HCT116 (cell line): ENCODE measurements around the gene ACE. TPM values are rescaled to one million over a fixed set of nuclear protein-coding genes. Genes with fewer than 3 reads are reported as not detected.

Experiments
- ATAC-seq: fragments of 200-7000 bp; cut with Tn5 transposase; 2 replicates; pipeline ENCODE4 v1.9.1; 2020; ENCODE audit warnings: mild to moderate bottlenecking, moderate library complexity
- BruUV-seq: library from RNA; stranded (reverse); fragments of 400-500 nt; replicated peaks from 2 replicates; lab custom pipeline; 2021; lab: Mats Ljungman, UMichigan
- CTCF ChIA-PET: fragments of 300-600 bp; sonication (Branson Sonifier 250); formaldehyde crosslinking; loops from one replicate; lab custom pipeline; 2021; ENCODE audit warnings: antibody characterized with exemption; lab: Charles Lee
- POLR2A ChIA-PET: fragments of 300-600, 350-600 bp; sonication (Branson Sonifier 250); formaldehyde crosslinking; loops from one replicate; lab custom pipeline; 2021; ENCODE audit warnings: antibody characterized with exemption; lab: Charles Lee
- RAD21 ChIA-PET, 2 experiments: fragments of 300-600 bp; sonication (Branson Sonifier 250); formaldehyde crosslinking; loops; one replicate each; lab custom pipeline; 2023; ENCODE audit warnings: low total read pairs in 2 of 2; ENCODE audit not compliant: uncharacterized antibody in 2 of 2, unreplicated experiment in 2 of 2, low non-redundant PET in 1 of 2; lab: Charles Lee
- DNase-seq: peaks from one replicate; pipeline ENCODE4 v3.0.0-alpha.2; 2010; ENCODE audit warnings: low read depth, low spot score
- H2AFZ ChIP-seq: fragments of 200-600 bp; shearing (Covaris generic), sonication (generic); 2 replicates; pipeline ENCODE4 v1.6.1; 2017; ENCODE audit warnings: low read depth, mixed run types, mixed read lengths, antibody characterized with exemption, low read length; ENCODE audit not compliant: poor library complexity, severe bottlenecking
- H3K27ac ChIP-seq: 2 replicates; pipeline ENCODE4 v1.5.1; 2012; ENCODE audit warnings: low read depth, low read length
- H3K27me3 ChIP-seq: fragments of 200-600 bp; sonication (generic); 2 replicates; pipeline ENCODE4 v1.6.1; 2016; ENCODE audit warnings: mixed run types, low read length, mixed read lengths; ENCODE audit not compliant: insufficient read depth
- H3K36me3 ChIP-seq, 2 experiments: fragments of 200-500 bp in 1 of 2; fragments of 200-600 bp in 1 of 2; sonication (Bioruptor generic) in 1 of 2; sonication (generic) in 1 of 2; 2 replicates each; pipeline versions ENCODE4 v1.5.1 to v1.6.1; 2014 to 2016; ENCODE audit warnings: low read length in 2 of 2, inconsistent platforms in 1 of 2, mixed read lengths in 1 of 2, mixed run types in 1 of 2; ENCODE audit not compliant: insufficient read depth in 2 of 2, control insufficient read depth in 1 of 2
- H3K4me1 ChIP-seq, 2 experiments: fragments of 200-600 bp in 1 of 2; sonication (generic) in 1 of 2; 2 replicates each; pipeline versions ENCODE4 v1.5.1 to v1.6.1; 2012 to 2017; ENCODE audit warnings: low read length in 2 of 2, inconsistent platforms in 1 of 2, mild to moderate bottlenecking in 1 of 2, mixed read lengths in 1 of 2, mixed run types in 1 of 2, moderate library complexity in 1 of 2; ENCODE audit not compliant: insufficient read depth in 2 of 2, control insufficient read depth in 1 of 2
- H3K4me2 ChIP-seq: fragments of 200-600 bp; sonication (generic); 2 replicates; pipeline ENCODE4 v1.6.1; 2017; ENCODE audit warnings: mixed run types, low read length, mixed read lengths
- H3K4me3 ChIP-seq, 2 experiments: fragments of 200-600 bp in 1 of 2; sonication (generic) in 1 of 2; replicated peaks in 1 of 2; 2 replicates each; pipeline ENCODE4 v1.5.1; 2011 to 2016; ENCODE audit warnings: low read length in 2 of 2, control low read depth in 1 of 2, low read depth in 1 of 2, mild to moderate bottlenecking in 1 of 2, mixed read lengths in 1 of 2, mixed run types in 1 of 2
- H3K79me2 ChIP-seq: fragments of 200-600 bp; sonication (generic); 2 replicates; pipeline ENCODE4 v1.6.1; 2017; ENCODE audit warnings: mild to moderate bottlenecking, mixed run types, low read length, moderate library complexity, mixed read lengths; ENCODE audit not compliant: insufficient read depth
- H3K9ac ChIP-seq: fragments of 200-600 bp; sonication (generic); 2 replicates; pipeline ENCODE4 v1.6.1; 2016; ENCODE audit warnings: low read length, mixed read lengths
- H3K9me2 ChIP-seq: fragments of 200-600 bp; sonication (generic), shearing (Covaris generic); 2 replicates; pipeline ENCODE4 v1.6.1; 2017; ENCODE audit warnings: mixed run types, mild to moderate bottlenecking, moderate library complexity; ENCODE audit not compliant: insufficient read depth
- H3K9me3 ChIP-seq, 2 experiments: fragments of 200-500 bp in 1 of 2; fragments of 200-600 bp in 1 of 2; sonication (Bioruptor generic) in 1 of 2; sonication (generic) in 1 of 2; 2 replicates each; pipeline ENCODE4 v1.6.1; 2014 to 2017; ENCODE audit warnings: low read length in 2 of 2, mixed read lengths in 2 of 2, inconsistent platforms in 1 of 2, low read depth in 1 of 2, mild to moderate bottlenecking in 1 of 2, mixed run types in 1 of 2, moderate library complexity in 1 of 2; ENCODE audit not compliant: control insufficient read depth in 1 of 2, insufficient read depth in 1 of 2
- H4K20me1 ChIP-seq: fragments of 200-600 bp; sonication (generic), shearing (Covaris generic); 2 replicates; pipeline ENCODE4 v1.6.1; 2017; ENCODE audit warnings: mixed run types, mild to moderate bottlenecking, moderate library complexity; ENCODE audit not compliant: insufficient read depth
- ATF3 ChIP-seq: IDR thresholded peaks from 2 replicates; pipeline ENCODE4 v1.6.1; 2012
- CBX3 ChIP-seq: IDR thresholded peaks from 2 replicates; pipeline ENCODE4 v1.6.1; 2012; ENCODE audit warnings: low read depth
- CTCF ChIP-seq, 3 experiments: fragments of 200-600 bp in 1 of 3; sonication (generic) in 1 of 3; IDR thresholded peaks in 2 of 3; conservative IDR thresholded peaks in 1 of 3; 2 replicates each; pipeline ENCODE4 v1.5.1; 2012 to 2017; ENCODE audit warnings: low read depth in 2 of 3, low read length in 2 of 3, antibody characterized with exemption in 1 of 3, borderline replicate concordance in 1 of 3, control low read depth in 1 of 3, mild to moderate bottlenecking in 1 of 3, mixed read lengths in 1 of 3, mixed run types in 1 of 3, moderate library complexity in 1 of 3; ENCODE audit not compliant: insufficient read depth in 1 of 3
- ELF1 ChIP-seq: IDR thresholded peaks from 2 replicates; pipeline ENCODE4 v1.6.1; 2012; ENCODE audit warnings: low read depth, borderline replicate concordance
- EZH2phosphoT487 ChIP-seq: fragments of 200-600 bp; IDR thresholded peaks from 2 replicates; pipeline ENCODE4 v1.6.1; 2018; ENCODE audit warnings: antibody characterized with exemption, borderline replicate concordance
- FOSL1 ChIP-seq: IDR thresholded peaks from 2 replicates; pipeline ENCODE4 v1.6.1; 2012; ENCODE audit warnings: low read depth
- POLR2A ChIP-seq: IDR thresholded peaks from 2 replicates; pipeline ENCODE4 v1.7.0; 2011; ENCODE audit warnings: borderline replicate concordance; ENCODE audit not compliant: insufficient read depth, insufficient read length; ENCODE audit errors: extremely low read depth
- POLR2AphosphoS5 ChIP-seq: IDR thresholded peaks from 2 replicates; pipeline ENCODE4 v1.6.1; 2011; ENCODE audit warnings: mild to moderate bottlenecking, low read depth, low read length, moderate library complexity
- REST ChIP-seq: IDR thresholded peaks from 2 replicates; pipeline ENCODE4 v1.6.1; 2012; ENCODE audit warnings: low read depth
- SP1 ChIP-seq: IDR thresholded peaks from 2 replicates; pipeline ENCODE4 v1.6.1; 2012; ENCODE audit warnings: low read depth
- SRF ChIP-seq: IDR thresholded peaks from 2 replicates; pipeline ENCODE4 v1.6.1; 2012; ENCODE audit warnings: low read depth
- YY1 ChIP-seq: IDR thresholded peaks from 2 replicates; pipeline ENCODE4 v1.6.1; 2011; ENCODE audit warnings: low read length, low read depth, moderate library complexity, mild to moderate bottlenecking; ENCODE audit not compliant: insufficient replicate concordance; ENCODE audit errors: extremely low read depth
- ZBTB33 ChIP-seq: IDR thresholded peaks from 2 replicates; pipeline ENCODE4 v1.6.1; 2011; ENCODE audit warnings: mild to moderate bottlenecking, low read length, moderate library complexity; ENCODE audit not compliant: insufficient replicate concordance; ENCODE audit errors: extremely low read depth
- ZNF274 ChIP-seq: fragments of 200-500 bp; sonication (Bioruptor generic); IDR thresholded peaks from 2 replicates; pipeline ENCODE4 v1.6.1; 2014; ENCODE audit warnings: mild to moderate bottlenecking, low read depth, low read length, inconsistent platforms
- intact Hi-C: fragments of 100-400 bp; cut with micrococcal nuclease; formaldehyde crosslinking; loops from 2 replicates; pipeline ENCODE4 v1.10.0; 2022
- total RNA-seq: library from RNA; stranded (reverse); gene quantifications from one replicate; pipeline ENCODE4 v1.2.1, GENCODE V29; 2021; ENCODE audit not compliant: unreplicated experiment

The ACE gene
- total RNA-seq, 1 experiment from 2014 or later, result 7.7 TPM

- TF ChIP-seq REST (no peak), POLR2A (no peak), YY1 (peak; percentile 56), SP1 (no peak)
These were observed 2.1 kb downstream of the ACE start (continued) for GRCh38 chr17:63478814-63479494.

- no TSS peak for BruUV-seq
- H3K4me1 ChIP-seq, result peaks cover 13 to 44% of the 10 kb centered on the region in 2 experiments
- ChIA-PET POLR2A (interaction anchor here (1.3 to 1.6 kb wide), 2 partner anchors 35 to 44 kb away, joined by 5 to 6 read pairs; no protein-coding TSS in a partner anchor), CTCF (interaction anchor here (1.0 to 5.7 kb wide), 18 partner anchors 9 to 889 kb away, joined by 3 to 92 read pairs (median 7); partner anchors contain the start of genes CCDC47 and DDX42), RAD21 (interaction anchor here (1.0 to 3.6 kb wide), 9 partner anchors 34 to 133 kb away, joined by 3 to 21 read pairs (median 9); partner anchors contain the start of gene CYB561 (in 1 of the 2))
- intact Hi-C loops, result loop anchor here (1.0 to 2.0 kb wide), 2 partner anchors 33 to 54 kb away; partner anchors contain the start of gene CYB561
- DNase-seq, result no peak
- no peaks in the 10 kb centered on the region for H3K79me2 ChIP-seq
- H2AFZ ChIP-seq, result no peak overlapping the region
- no peak overlapping the region for H3K4me3 ChIP-seq
- ATAC-seq, result no peak
- H4K20me1 ChIP-seq, result no peaks in the 10 kb centered on the region
- H3K9me3 ChIP-seq, result no peaks in the 10 kb centered on the region
- peak overlapping the region; percentile 88; the same call in 1 of the 2 replicates for H3K4me2 ChIP-seq
- H3K27me3 ChIP-seq, result no peaks in the 10 kb centered on the region
- H3K27ac ChIP-seq, result no peak overlapping the region; the same call in 1 of the 2 replicates
- H3K9ac ChIP-seq, result no peak overlapping the region; the same call in 1 of the 2 replicates
- H3K9me2 ChIP-seq, result no peaks in the 10 kb centered on the region
- no peaks in the 10 kb centered on the region for H3K36me3 ChIP-seq
- TF ChIP-seq FOSL1 (no peak), CBX3 (no peak), ZBTB33 (no peak), SP1 (no peak), POLR2AphosphoS5 (no peak), EZH2phosphoT487 (no peak), ELF1 (no peak), ATF3 (no peak), CTCF (IDR thresholded peaks at IDR 0.05 in 2 of 3, conservative IDR thresholded peaks at IDR 0.05 in 1 of 3; ENCODE audit: borderline replicate concordance in 1 of 3, insufficient read depth in 1 of 3, low read depth in 2 of 3, low read length in 2 of 3) (no peak), ZNF274 (no peak), SRF (no peak)
These were observed 2.8 kb downstream of the ACE start for GRCh38 chr17:63479495-63480184.
